ENCODE results near the gene GSAP. TPM values are rescaled to one million over a fixed set of nuclear protein-coding genes. Genes with fewer than 3 reads are reported as not detected.
A peak's percentile ranks its signal among the peaks of the same experiment; 100 is the strongest.

The GSAP gene
- total RNA-seq, 1 donor from 2014 or later = 4.4 TPM

GRCh38 chr7:77438131-77438530 lies 22.0 kb upstream of the GSAP start:
- DNase-seq = no peak

DNA sequence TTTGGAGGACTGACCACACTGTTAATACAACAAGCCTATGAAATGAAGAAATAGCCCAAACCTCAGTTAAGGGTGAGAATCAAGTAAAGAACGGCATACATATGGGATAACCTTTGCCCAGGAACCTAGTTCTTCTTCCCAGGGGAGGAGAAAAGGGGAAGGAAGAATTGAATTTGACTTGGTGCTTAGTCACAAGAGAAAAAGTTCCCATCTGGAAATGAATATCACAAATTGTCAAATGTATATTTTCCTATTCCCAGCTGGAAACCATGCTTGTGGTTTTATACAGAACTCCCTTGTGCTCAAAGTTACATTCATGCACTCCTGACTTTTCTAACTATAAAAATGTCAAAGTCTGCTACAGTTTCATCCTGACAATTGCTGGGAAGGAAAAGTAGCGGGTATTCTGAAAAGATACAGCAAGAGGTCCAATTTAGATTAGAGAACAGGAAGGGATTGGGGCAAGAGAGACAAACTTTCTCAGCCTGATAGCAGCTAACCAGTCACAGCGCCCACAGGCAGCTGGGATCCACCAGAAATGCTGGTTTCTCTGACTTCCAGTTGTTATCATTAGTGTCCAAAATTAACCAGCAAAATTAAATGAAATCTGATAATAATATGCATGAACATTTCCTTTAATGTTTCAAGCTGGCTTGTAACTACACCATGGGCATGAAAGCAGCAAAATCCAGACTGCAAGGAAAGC lies 18.6 kb upstream of the GSAP start:
- no peak for DNase-seq

DNA sequence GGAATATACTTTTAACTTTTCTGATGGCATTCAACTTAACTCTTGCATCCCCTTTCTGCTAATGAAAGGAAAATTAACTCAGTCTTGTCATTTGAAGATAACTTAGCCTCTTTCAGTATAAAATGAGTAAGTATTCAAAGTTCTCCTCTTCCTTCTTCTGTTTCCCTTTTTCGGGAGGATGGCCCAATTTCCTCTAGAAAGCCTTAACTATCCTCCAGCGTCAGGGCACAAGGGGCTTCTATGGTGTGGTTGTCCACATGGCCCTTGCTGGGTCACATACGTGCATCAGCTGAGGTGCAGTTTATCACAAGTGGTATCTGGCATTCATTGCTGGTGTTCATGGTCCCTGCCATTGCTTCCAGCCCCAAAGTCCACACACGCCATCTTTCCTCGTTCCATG lies 17.8 kb upstream of the GSAP start:
- DNase-seq = no peak

- DNase-seq = no peak
These were observed 14.8 kb upstream of the GSAP start for GRCh38 chr7:77430927-77431326.

DNA sequence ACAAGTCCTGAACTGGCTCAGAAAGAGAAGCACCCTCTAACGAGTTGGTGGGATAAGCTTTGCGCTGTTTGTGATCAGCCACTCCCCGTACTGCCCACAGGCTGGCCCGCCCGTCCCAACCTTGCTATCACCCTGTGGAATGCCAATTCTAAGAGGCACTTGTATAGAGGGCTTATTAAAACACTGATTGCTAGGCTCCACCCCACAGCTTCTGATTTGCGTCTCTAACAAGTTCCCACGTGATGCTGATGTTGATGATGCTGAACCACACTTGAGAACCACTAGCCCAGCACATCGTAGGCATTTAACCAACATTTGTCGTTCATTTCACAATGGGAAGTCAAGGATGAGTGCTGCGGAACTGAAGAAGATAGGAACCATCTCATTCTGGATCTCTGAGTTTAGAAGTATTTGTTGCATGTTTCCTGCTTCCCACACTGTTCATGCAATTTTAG lies 12.7 kb upstream of the GSAP start:
- DNase-seq = no peak

GRCh38 chr7:77427996-77428603 lies 12.0 kb upstream of the GSAP start:
- no peak for DNase-seq

DNA sequence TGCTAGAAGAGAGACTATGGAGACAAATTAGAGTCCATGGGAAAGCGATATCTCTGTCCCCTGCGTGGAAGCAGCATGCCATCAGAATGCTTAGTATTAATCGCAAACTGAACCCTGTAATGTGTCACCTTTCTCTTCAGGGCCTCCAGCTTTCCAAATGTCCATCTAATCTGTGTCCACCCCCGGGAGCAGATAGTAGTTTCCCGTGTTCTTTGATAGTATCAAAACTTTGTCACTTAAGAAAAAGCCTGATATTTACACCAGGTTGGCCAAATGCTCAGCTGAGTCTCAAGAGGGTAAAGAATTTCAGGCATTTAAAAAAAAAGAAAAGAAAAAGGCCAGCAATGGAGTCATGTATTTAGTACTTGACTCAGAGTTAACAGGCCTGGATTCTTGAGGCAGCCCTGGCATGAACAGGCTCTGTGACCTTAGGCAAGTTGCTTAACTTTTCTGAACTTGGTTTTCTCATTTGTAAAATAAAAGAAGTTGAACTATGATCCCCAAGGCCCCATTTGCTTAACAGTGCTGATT lies 10.4 kb upstream of the GSAP start:
- DNase-seq = no peak

GRCh38 chr7:77426052-77426404 lies 9.9 kb upstream of the GSAP start:
- no peak for DNase-seq

DNA sequence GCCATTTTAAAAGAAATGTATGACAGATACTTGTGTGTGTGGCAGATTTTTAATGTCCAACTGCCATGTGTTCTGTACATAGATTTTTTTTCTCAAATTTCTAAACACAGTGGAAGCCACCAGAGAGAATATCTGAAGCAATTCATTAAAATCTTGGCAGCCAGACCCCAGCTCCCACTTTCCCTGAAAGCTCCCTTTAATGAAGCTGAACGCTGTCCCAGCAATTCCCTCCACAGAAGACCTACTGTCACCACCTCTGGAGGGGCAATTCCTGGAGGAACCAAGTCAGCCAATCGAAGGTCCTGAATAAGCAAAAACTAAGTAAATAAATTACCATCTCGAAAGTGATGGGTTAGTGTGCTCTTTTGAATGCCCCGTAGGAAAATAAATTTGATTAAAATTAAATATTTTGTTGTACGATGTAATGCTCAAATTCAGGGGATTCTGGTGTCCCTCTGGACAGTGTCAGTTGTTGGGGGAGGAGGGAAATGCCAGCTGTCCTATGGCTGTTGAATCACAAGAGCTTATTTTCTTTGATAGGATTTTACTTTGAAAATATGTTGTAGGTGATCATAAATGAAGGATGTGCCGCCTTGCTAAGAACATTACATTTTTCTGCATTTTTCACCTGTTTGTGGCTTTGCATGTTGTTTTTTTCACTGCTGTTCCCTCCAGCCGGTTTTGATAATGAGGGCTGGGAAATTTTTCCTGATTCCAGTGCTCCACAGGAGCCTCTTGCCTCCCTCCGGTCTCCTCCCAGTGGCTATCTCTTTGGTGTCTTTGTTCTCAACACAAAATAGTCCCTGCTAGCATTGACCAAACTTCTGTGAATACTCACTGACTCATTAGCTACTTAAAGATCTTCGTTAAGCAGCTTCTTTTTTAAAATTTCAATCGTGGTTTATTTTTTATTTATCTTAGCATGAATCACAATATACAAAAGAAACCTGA lies 9.2 kb upstream of the GSAP start:
- peak; percentile 58 for DNase-seq

GRCh38 chr7:77422500-77422899 lies 6.4 kb upstream of the GSAP start:
- no peak for DNase-seq

GRCh38 chr7:77420986-77421672 lies 5.0 kb upstream of the GSAP start:
- no peak for DNase-seq

DNA sequence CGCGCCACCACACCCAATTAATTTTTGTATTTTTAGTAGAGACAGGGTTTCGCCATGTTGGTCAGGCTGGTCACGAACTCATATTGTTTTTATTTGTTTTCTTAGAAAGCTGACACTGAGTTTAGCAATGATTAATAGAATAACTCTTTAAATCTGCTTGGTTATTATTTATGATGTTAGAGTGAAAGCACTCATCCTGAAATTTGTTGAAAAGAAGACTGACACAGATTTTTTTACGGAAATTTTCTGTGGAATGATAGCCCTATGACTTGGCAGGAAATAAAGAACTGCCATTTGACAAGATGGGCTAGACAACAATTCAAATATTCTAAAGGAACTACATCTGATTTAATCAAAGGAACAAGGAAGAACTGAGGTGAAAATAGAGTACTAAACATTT lies 4.3 kb upstream of the GSAP start:
- no peak for DNase-seq

DNA sequence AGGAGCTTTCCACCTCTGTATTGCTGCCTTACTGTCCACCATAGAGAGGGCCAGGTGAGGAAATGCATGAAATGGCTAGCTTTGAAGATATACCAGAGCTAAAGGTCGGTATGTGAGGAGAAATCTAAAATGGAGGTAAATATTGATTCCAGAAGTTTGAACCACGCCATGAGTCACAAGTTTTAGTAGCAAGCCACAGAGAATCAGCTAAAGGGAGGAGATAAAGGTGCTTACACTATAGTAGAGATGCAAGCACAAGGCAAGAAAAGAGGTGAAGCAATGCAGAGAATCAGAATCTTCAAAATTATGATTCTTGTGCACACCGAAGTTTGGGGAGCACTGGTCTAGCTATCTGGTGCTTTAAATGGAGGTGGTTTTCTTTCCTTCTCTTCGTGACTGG lies 3.0 kb upstream of the GSAP start:
- no peak for DNase-seq

DNA sequence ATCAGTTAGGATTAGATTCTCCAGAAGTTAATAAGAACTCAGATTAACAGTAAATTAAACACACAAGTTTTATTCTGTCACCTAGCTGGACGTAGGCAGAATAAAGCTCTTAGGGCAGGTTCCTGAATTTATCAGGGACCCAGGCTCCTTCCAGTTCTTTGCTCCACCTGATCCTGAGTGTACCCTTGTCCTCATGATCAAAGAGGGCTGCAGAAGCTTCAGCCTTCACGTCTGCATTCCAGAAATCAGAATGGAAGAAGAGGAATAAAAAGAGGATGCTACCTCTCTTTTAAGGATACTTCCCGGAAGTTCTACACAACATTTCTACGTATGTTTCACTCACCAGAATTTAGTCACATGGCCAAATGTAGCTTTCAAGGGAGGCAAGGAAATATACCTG lies 1.7 kb upstream of the GSAP start:
- no peak for DNase-seq

DNA sequence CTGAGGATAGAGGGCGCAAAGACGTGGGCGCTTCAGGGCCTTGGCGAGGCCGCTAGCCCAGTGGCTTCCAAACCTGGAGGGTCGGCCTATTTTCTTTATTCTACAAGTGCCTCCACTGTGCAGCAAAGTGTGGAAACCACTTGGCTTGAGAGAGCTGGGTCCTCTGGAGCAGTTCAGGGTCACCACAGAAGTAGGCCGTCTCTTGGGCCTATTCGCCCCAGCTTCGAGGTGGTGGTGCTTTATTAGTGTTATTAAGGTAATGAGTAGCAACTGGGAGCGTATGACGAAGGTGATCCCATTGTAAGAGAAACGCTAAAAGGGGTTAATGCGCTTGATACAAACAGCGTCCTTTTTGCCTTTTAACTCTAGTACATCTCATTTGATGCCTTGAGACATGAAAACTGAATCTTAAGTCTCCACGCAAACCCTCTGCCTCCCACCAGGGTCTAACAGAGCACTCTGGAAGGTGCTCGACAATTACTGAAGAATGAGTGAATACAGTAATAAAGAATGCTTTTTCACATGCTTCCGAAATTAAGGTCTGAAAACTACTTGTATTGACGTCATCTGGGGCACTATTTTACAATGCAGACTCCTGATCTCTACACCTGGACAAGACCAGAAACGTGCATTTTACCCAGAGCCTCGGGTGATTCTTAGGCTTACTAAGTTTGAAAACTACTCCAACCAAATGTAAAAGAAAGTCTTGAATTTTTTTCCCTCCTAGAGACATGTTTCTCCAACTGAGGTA lies 647 bp upstream of the GSAP start:
- DNase-seq = no peak

DNA sequence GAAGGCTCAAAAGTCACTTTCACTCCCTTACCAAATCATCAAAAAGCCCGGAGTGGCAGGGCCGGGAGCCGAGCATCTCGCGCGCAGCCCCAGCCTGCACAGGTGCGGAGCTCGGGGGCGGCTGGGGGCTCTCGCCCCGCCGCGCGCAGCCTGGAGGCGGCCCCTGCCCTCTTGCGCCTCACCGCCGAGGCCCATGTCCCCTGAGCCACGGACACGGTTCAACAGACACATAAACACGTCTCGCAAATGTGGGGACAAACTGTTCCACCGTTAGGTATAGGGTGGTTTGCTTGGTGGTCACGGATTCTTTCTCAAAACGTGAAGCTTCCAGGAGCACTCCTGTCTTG lies 700 bp downstream of the GSAP start:
- DNase-seq = peak; percentile 18

- DNase-seq = no peak
These were observed 2.2 kb downstream of the GSAP start for GRCh38 chr7:77413861-77414424.

- DNase-seq = no peak
These were observed 3.0 kb downstream of the GSAP start for GRCh38 chr7:77413128-77413527.

- DNase-seq = no peak
These were observed 6.2 kb downstream of the GSAP start for GRCh38 chr7:77409739-77410547.

GRCh38 chr7:77409005-77409738 lies 7.0 kb downstream of the GSAP start:
- DNase-seq = no peak
